Breast epithelium (tissue), 4 donors: Measurements from ENCODE around the gene GRIN3A. TPM values are rescaled to one million over a fixed set of nuclear protein-coding genes. Genes with fewer than 3 reads are reported as not detected.
"Not testable (repeated sequence)": the region's sequence is repeated elsewhere in the genome, so short reads cannot be mapped to it uniquely, and the experiment has no call there.

Experiments used
- DNase-seq, 2 donors: peaks; one replicate each; pipeline ENCODE4 v3.0.0-alpha.2; 2019; ENCODE audit warnings: low spot score in 2 of 2
- H3K27ac ChIP-seq, 2 donors: fragments of 200-600 bp; sonication (generic) in 1 of 2; one replicate each; pipeline ENCODE4 v1.5.1; 2016 to 2019; ENCODE audit warnings: mild to moderate bottlenecking in 1 of 2
- H3K27me3 ChIP-seq, 2 donors: fragments of 200-600 bp; sonication (generic) in 1 of 2; one replicate each; pipeline versions ENCODE4 v1.5.1 to v1.6.0; 2017 to 2019; ENCODE audit warnings: control low read depth in 1 of 2, mild to moderate bottlenecking in 1 of 2
- H3K36me3 ChIP-seq: fragments of 200-600 bp; one replicate; pipeline ENCODE4 v1.5.1; 2019
- H3K4me1 ChIP-seq, 2 donors: fragments of 200-600 bp; sonication (generic); one replicate each; pipeline ENCODE4 v1.5.1; 2016 to 2019; ENCODE audit warnings: control low read depth in 1 of 2
- H3K4me3 ChIP-seq, 3 donors: fragments of 200-600 bp; sonication (generic); 1 replicate in 2 of 3; 2 replicates in 1 of 3; pipeline ENCODE4 v1.5.1; 2016 to 2019; ENCODE audit warnings: mild to moderate bottlenecking in 3 of 3, moderate library complexity in 2 of 3
- H3K9me3 ChIP-seq, 2 donors: fragments of 200-600 bp; sonication (generic) in 1 of 2; one replicate each; pipeline ENCODE4 v1.5.1; 2016 to 2019; ENCODE audit warnings: control low read depth in 1 of 2
- CTCF ChIP-seq, 3 donors: fragments of 450-650 bp; IDR thresholded peaks; one replicate each; pipeline ENCODE4 v1.5.1; 2016 to 2017; ENCODE audit warnings: antibody characterized with exemption in 3 of 3, mild to moderate bottlenecking in 3 of 3, moderate library complexity in 3 of 3
- POLR2A ChIP-seq: fragments of 450-650 bp; IDR thresholded peaks from one replicate; pipeline ENCODE4 v1.6.1; 2016; ENCODE audit warnings: antibody characterized with exemption, mild to moderate bottlenecking, moderate library complexity
- POLR2AphosphoS5 ChIP-seq, 3 donors: sonication (generic); formaldehyde crosslinking; IDR thresholded peaks; one replicate each; pipeline ENCODE4 v1.6.1; 2017; ENCODE audit warnings: antibody characterized with exemption in 3 of 3
- intact Hi-C: fragments of 100-400 bp; cut with DNase I; formaldehyde crosslinking; loops from one replicate; pipeline ENCODE4 v1.15.1; 2023; ENCODE audit warnings: low total_unique reads
- total RNA-seq, 3 donors: library from RNA; depleted of rRNA; stranded (reverse); fragments of >200 nt; gene quantifications; one replicate each; pipeline ENCODE4 v1.1.0, GENCODE V29; 2016

The GRIN3A gene
- total RNA-seq, 3 donors from 2014 or later = under 0.01 to 0.15 TPM; not detected in 1

GRCh38 chr9:101591787-101592446 is 146.5 kb downstream of the GRIN3A start:
- Histone ChIP-seq H3K4me3 (no peak overlapping the region), H3K36me3 (no peaks in the 10 kb centered on the region)
- intact Hi-C loops = no loop called here

GRCh38 chr9:101590901-101591300 is 147.5 kb downstream of the GRIN3A start:
- no peak overlapping the region for H3K27ac ChIP-seq
- DNase-seq = no peak
- H3K4me1 ChIP-seq = no peaks in the 10 kb centered on the region
- intact Hi-C loops = no loop called here
- no peaks in the 10 kb centered on the region for H3K9me3 ChIP-seq
- TF ChIP-seq POLR2AphosphoS5 (IDR thresholded peaks at IDR 0.05) = no peak
- H3K36me3 ChIP-seq = no peaks in the 10 kb centered on the region
- H3K4me3 ChIP-seq = no peak overlapping the region
- H3K27me3 ChIP-seq = no peaks in the 10 kb centered on the region

More at GRCh38 chr9:101591787-101592446, 146.5 kb downstream of the GRIN3A start:
- no peak for TF ChIP-seq POLR2A
- no peak for TF ChIP-seq POLR2AphosphoS5 (IDR thresholded peaks at IDR 0.05)
- TF ChIP-seq CTCF (IDR thresholded peaks at IDR 0.05) = no peak
- no peak for DNase-seq
- Histone ChIP-seq H3K4me1 (no peaks in the 10 kb centered on the region), H3K9me3 (no peaks in the 10 kb centered on the region), H3K27ac (no peak overlapping the region), H3K27me3 (no peaks in the 10 kb centered on the region)

- H3K27me3 ChIP-seq, H3K4me3 ChIP-seq, DNase-seq, H3K27ac ChIP-seq, intact Hi-C loops, H3K4me1 ChIP-seq, H3K9me3 ChIP-seq, H3K36me3 ChIP-seq: not testable (repeated sequence)
Observed at GRCh38 chr9:101590074-101590473, 148.4 kb downstream of the GRIN3A start.

- Histone ChIP-seq H3K4me1 (no peaks in the 10 kb centered on the region), H3K36me3 (no peaks in the 10 kb centered on the region), H3K4me3 (no peak overlapping the region), H3K27ac (no peak overlapping the region), H3K9me3 (no peaks in the 10 kb centered on the region), H3K27me3 (no peaks in the 10 kb centered on the region)
- TF ChIP-seq CTCF (IDR thresholded peaks at IDR 0.05) (no peak), POLR2AphosphoS5 (IDR thresholded peaks at IDR 0.05) (no peak), POLR2A (no peak)
- no peak for DNase-seq
- intact Hi-C loops = no loop called here
Observed at GRCh38 chr9:101587332-101588043, 151.0 kb downstream of the GRIN3A start.

GRCh38 chr9:101586651-101587050 is 151.8 kb downstream of the GRIN3A start:
- DNase-seq = no peak
- intact Hi-C loops = no loop called here
- TF ChIP-seq CTCF (IDR thresholded peaks at IDR 0.05) (no peak), POLR2A (no peak), POLR2AphosphoS5 (IDR thresholded peaks at IDR 0.05) (no peak)
- Histone ChIP-seq H3K27me3 (no peaks in the 10 kb centered on the region), H3K4me1 (no peaks in the 10 kb centered on the region), H3K36me3 (no peaks in the 10 kb centered on the region), H3K4me3 (no peak overlapping the region), H3K9me3 (no peaks in the 10 kb centered on the region), H3K27ac (no peak overlapping the region)

- no peaks in the 10 kb centered on the region for H3K27me3 ChIP-seq
- no peaks in the 10 kb centered on the region for H3K36me3 ChIP-seq
- TF ChIP-seq POLR2A (no peak), POLR2AphosphoS5 (IDR thresholded peaks at IDR 0.05) (no peak), CTCF (IDR thresholded peaks at IDR 0.05) (no peak)
- intact Hi-C loops = no loop called here
- DNase-seq = no peak
- no peak overlapping the region for H3K4me3 ChIP-seq
- H3K27ac ChIP-seq = no peak overlapping the region
- no peaks in the 10 kb centered on the region for H3K4me1 ChIP-seq
- no peaks in the 10 kb centered on the region for H3K9me3 ChIP-seq
Observed at GRCh38 chr9:101585740-101586139, 152.7 kb downstream of the GRIN3A start.
